ENCODE measurements around the gene RNF166. TPM values are rescaled to one million over a fixed set of nuclear protein-coding genes. Genes with fewer than 3 reads are reported as not detected.

Gene RNF166
- total RNA-seq, 1 donor from 2014 or later = 26.5 TPM

DNA sequence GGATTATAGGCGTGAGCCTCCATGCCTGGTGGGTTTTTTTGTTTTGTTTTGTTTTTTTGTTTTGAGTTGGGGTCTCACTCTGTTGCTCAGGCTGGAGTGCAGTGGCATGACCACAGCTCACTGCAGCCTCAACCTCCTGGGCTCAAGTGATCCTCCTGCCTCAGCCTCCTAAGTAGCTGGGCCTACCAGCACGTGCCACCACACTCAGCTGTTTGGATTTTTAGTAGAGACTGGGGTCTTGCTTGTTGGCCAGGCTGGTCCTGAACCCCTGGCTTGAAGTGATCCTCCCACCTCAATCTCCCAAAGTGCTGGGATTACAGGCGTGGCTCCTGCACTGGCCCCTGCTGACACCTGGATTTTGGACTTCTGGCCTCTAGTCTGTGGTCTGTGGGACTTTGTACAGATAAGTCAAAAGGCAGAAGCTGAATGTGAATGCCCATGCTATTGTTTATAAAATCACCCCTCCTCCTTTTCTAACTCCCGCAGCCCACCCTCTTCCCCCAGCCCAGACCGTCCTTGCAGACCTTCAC lies 25.6 kb downstream of the RNF166 start:
- H3K4me1 Mint-ChIP-seq (ENCODE audit: low read depth, unreplicated experiment) = peaks cover 1% of the 10 kb centered on the region
- no peaks in the 10 kb centered on the region for H3K36me3 Mint-ChIP-seq (ENCODE audit: unreplicated experiment)
- H3K27ac Mint-ChIP-seq (ENCODE audit: unreplicated experiment) = no peak overlapping the region

DNA sequence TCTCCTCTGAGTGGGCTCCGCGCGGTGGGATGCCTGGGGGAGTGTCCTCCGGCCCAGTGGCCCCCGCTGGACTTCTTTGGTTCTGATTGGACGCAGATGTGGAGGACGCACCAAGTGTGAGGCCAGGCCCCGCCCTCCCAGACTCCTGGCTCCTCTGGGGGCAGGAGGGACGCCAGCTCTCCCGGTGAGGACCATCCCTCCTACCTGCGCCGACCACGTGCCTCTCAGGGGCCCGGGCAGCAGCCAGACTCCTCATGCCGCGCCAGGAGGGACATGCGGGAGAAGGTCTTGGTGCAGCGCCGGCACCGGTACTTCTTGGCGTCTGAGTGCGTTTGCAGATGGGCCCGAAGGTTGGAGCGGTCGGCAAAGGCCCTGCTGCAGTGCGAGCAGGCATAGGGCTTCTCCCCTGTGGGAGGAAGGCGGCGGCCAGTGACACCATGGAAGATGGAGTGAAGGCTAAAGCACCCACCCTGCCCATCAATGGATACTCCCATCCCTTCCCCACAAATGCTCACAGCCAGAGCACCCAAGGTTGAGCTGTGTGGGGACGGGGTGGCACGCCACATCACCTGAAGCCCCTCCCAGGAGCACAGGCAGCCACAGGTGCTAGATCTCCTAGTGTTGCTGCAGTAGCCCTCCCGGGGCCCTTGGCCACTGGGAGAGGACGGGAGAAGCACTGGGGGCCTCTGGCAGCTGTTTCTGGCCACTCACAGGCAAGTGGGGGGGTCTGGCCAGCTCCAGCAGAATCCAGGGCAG lies 27.8 kb downstream of the RNF166 start:
- TF ChIP-seq, protein P1, sequence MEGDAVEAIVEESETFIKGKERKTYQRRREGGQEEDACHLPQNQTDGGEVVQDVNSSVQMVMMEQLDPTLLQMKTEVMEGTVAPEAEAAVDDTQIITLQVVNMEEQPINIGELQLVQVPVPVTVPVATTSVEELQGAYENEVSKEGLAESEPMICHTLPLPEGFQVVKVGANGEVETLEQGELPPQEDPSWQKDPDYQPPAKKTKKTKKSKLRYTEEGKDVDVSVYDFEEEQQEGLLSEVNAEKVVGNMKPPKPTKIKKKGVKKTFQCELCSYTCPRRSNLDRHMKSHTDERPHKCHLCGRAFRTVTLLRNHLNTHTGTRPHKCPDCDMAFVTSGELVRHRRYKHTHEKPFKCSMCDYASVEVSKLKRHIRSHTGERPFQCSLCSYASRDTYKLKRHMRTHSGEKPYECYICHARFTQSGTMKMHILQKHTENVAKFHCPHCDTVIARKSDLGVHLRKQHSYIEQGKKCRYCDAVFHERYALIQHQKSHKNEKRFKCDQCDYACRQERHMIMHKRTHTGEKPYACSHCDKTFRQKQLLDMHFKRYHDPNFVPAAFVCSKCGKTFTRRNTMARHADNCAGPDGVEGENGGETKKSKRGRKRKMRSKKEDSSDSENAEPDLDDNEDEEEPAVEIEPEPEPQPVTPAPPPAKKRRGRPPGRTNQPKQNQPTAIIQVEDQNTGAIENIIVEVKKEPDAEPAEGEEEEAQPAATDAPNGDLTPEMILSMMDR (IDR thresholded peaks at IDR 0.05; ENCODE audit: partially characterized antibody, unreplicated experiment) = no peak
- Mint-ChIP-seq H3K9me3 (ENCODE audit: unreplicated experiment) (peaks cover 2% of the 10 kb centered on the region), H3K4me1 (ENCODE audit: low read depth, unreplicated experiment) (no peaks in the 10 kb centered on the region), H3K4me3 (ENCODE audit: unreplicated experiment) (no peak overlapping the region), H3K27ac (ENCODE audit: unreplicated experiment) (no peak overlapping the region), H3K27me3 (ENCODE audit: unreplicated experiment) (peaks cover 3% of the 10 kb centered on the region), H3K36me3 (ENCODE audit: unreplicated experiment) (no peaks in the 10 kb centered on the region)
- DNase-seq = no peak

More for the DNA sequence above, 25.6 kb downstream of the RNF166 start:
- Mint-ChIP-seq H3K27me3 (ENCODE audit: unreplicated experiment) (peaks cover 8% of the 10 kb centered on the region), H3K9me3 (ENCODE audit: unreplicated experiment) (peaks cover 2% of the 10 kb centered on the region), H3K4me3 (ENCODE audit: unreplicated experiment) (no peak overlapping the region)
- no peak for DNase-seq
- TF ChIP-seq, protein P1 (IDR thresholded peaks at IDR 0.05; ENCODE audit: partially characterized antibody, unreplicated experiment) = no peak

DNA sequence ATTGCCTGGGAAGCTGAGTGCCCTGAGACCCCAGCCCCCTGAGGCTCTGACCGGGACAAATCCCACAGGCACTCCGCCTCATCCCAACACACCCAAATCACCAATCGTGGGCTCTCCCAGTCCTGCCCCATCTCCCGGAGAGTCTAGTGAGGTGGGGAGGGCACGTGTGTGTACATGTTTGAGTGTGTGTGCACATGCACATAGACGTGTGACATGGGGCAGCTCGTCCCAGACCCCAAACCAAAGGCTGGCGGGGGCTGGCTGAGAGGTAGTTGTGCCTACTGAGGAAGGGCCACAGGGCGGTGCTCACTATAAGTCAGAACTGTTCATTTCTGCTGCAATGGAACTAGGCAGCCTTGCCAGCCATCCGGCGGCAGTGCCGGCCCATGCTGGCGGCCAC lies 28.5 kb downstream of the RNF166 start:
- Mint-ChIP-seq H3K4me3 (ENCODE audit: unreplicated experiment) (no peak overlapping the region), H3K27ac (ENCODE audit: unreplicated experiment) (no peak overlapping the region), H3K27me3 (ENCODE audit: unreplicated experiment) (peaks cover 3% of the 10 kb centered on the region), H3K4me1 (ENCODE audit: low read depth, unreplicated experiment) (no peaks in the 10 kb centered on the region), H3K36me3 (ENCODE audit: unreplicated experiment) (no peaks in the 10 kb centered on the region), H3K9me3 (ENCODE audit: unreplicated experiment) (peaks cover 2% of the 10 kb centered on the region)
- DNase-seq = no peak
- TF ChIP-seq, protein P1 (IDR thresholded peaks at IDR 0.05; ENCODE audit: partially characterized antibody, unreplicated experiment) = no peak

DNA sequence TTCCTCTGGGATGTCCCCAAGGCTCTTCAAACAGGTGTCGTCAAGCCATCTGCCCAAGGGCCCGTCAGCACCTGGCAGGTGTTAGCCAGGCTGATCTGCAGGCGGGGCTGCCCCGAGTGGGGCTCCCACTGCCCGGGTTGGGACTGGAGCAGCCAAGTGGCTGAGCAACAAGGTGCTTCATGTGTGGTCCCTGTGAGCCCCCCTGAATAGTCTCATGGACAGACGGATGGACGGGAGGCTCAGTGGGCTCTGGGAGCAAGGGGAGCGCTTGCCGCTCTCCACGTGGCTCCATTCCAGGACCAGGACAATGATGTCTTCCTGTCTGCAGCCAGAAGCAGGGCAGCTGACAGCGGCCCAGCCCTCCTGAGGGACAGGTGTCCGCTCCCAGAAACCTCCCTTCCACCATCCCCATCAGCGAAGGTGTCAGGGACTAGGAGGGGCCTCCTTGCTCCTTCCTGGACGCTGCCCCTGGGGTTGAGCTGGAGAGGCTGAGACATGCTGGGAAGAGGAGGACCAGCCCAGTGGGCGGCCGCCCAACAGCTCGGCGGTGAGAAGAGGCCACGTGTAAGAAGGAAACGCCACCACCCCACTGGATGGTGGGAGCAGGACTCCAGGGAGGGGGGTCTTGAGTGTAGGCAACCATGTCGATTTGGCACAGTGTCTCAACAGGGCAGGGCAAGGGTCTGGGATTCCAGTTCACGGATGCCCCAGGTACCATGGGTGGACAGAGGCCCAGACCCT lies 29.5 kb downstream of the RNF166 start:
- H3K9me3 Mint-ChIP-seq (ENCODE audit: unreplicated experiment) = peaks cover 2% of the 10 kb centered on the region
- peaks cover 3% of the 10 kb centered on the region for H3K27me3 Mint-ChIP-seq (ENCODE audit: unreplicated experiment)
- no peak for DNase-seq
- TF ChIP-seq, protein P1 (IDR thresholded peaks at IDR 0.05; ENCODE audit: partially characterized antibody, unreplicated experiment) = no peak
- no peaks in the 10 kb centered on the region for H3K4me1 Mint-ChIP-seq (ENCODE audit: low read depth, unreplicated experiment)
- H3K4me3 Mint-ChIP-seq (ENCODE audit: unreplicated experiment) = no peak overlapping the region
- no peak overlapping the region for H3K27ac Mint-ChIP-seq (ENCODE audit: unreplicated experiment)
- H3K36me3 Mint-ChIP-seq (ENCODE audit: unreplicated experiment) = no peaks in the 10 kb centered on the region
